IMR-90 (cell line): Measurements from ENCODE around the gene RASL10B. TPM values are rescaled to one million over a fixed set of nuclear protein-coding genes. Genes with fewer than 3 reads are reported as not detected.

Experiments
- ATAC-seq: fragments of 200-7000 bp; cut with Tn5 transposase; 2 replicates; pipeline ENCODE4 v1.9.1; 2020; ENCODE audit warnings: low read depth, mild to moderate bottlenecking, moderate library complexity
- BruUV-seq: library from RNA; stranded (reverse); fragments of 400-500 nt; replicated peaks from 2 replicates; lab custom pipeline; 2021; lab: Mats Ljungman, UMichigan
- CTCF ChIA-PET: fragments of 300-600 bp; formaldehyde crosslinking; extraction: SDS; loops from one replicate; lab custom pipeline; 2021; ENCODE audit warnings: antibody characterized with exemption; lab: Yijun Ruan, JAX
- POLR2A ChIA-PET: fragments of 300-600 bp; sonication (Branson Sonifier 250); formaldehyde crosslinking; loops from one replicate; lab custom pipeline; 2022; ENCODE audit warnings: antibody characterized with exemption; ENCODE audit not compliant: unreplicated experiment; lab: Charles Lee
- DNase-seq: peaks from one replicate; pipeline ENCODE4 v3.0.0; 2013
- H2AFZ ChIP-seq: replicated peaks from 2 replicates; pipeline ENCODE3; 2013; ENCODE audit warnings: low read length, mild to moderate bottlenecking; ENCODE audit not compliant: poor library complexity
- H2AK5ac ChIP-seq: 2 replicates; pipeline ENCODE4 v1.6.1; 2013; ENCODE audit warnings: low read depth, low read length, inconsistent platforms
- H2AK9ac ChIP-seq: replicated peaks from 2 replicates; pipeline ENCODE3; 2013; ENCODE audit warnings: mild to moderate bottlenecking, low read depth, low read length, moderate library complexity; ENCODE audit not compliant: poor library complexity
- H2BK120ac ChIP-seq: 2 replicates; pipeline ENCODE4 v1.6.1; 2013; ENCODE audit warnings: low read depth, low read length, inconsistent platforms
- H2BK15ac ChIP-seq: 3 replicates; pipeline ENCODE4 v1.6.1; 2013; ENCODE audit warnings: low read depth, low read length, inconsistent platforms
- H2BK20ac ChIP-seq: 2 replicates; pipeline ENCODE4 v1.6.1; 2013; ENCODE audit warnings: low read depth, mild to moderate bottlenecking, inconsistent platforms, low read length, moderate library complexity
- H2BK5ac ChIP-seq: 2 replicates; pipeline ENCODE4 v1.6.1; 2013; ENCODE audit warnings: mild to moderate bottlenecking, low read depth, low read length, inconsistent platforms; ENCODE audit not compliant: poor library complexity, severe bottlenecking
- H3K14ac ChIP-seq: replicated peaks from 2 replicates; pipeline ENCODE4 v1.6.1; 2013; ENCODE audit warnings: low read depth, low read length, inconsistent platforms
- H3K18ac ChIP-seq: 2 replicates; pipeline ENCODE4 v1.6.1; 2013; ENCODE audit warnings: low read depth, low read length, control low read depth
- H3K23ac ChIP-seq: 2 replicates; pipeline ENCODE4 v1.6.1; 2013; ENCODE audit warnings: low read depth, low read length, inconsistent platforms
- H3K27ac ChIP-seq: 2 replicates; pipeline ENCODE4 v1.5.1; 2013; ENCODE audit warnings: mild to moderate bottlenecking, control low read depth, low read length; ENCODE audit not compliant: insufficient read depth
- H3K27me3 ChIP-seq: 2 replicates; pipeline ENCODE4 v1.6.1; 2013; ENCODE audit warnings: low read length; ENCODE audit not compliant: control insufficient read depth, insufficient read depth
- H3K36me3 ChIP-seq: 2 replicates; pipeline ENCODE4 v1.6.1; 2013; ENCODE audit warnings: low read length, mixed read lengths; ENCODE audit not compliant: control insufficient read depth, insufficient read depth
- H3K4ac ChIP-seq: 2 replicates; pipeline ENCODE4 v1.6.1; 2013; ENCODE audit warnings: low read depth, low read length, inconsistent platforms
- H3K4me1 ChIP-seq: 2 replicates; pipeline ENCODE4 v1.6.1; 2013; ENCODE audit warnings: low read length, mixed read lengths; ENCODE audit not compliant: control insufficient read depth, insufficient read depth
- H3K4me2 ChIP-seq: 2 replicates; pipeline ENCODE4 v1.6.1; 2013; ENCODE audit warnings: low read depth, mild to moderate bottlenecking, control low read depth, low read length, moderate library complexity
- H3K4me3 ChIP-seq: 2 replicates; pipeline ENCODE4 v1.5.1; 2013; ENCODE audit warnings: low read depth, mild to moderate bottlenecking, control low read depth, low read length, moderate library complexity; ENCODE audit not compliant: insufficient read depth
- H3K56ac ChIP-seq: 2 replicates; pipeline ENCODE4 v1.6.1; 2013; ENCODE audit warnings: low read length, inconsistent platforms; ENCODE audit not compliant: insufficient read depth; ENCODE audit errors: extremely low read depth
- H3K79me1 ChIP-seq, 2 experiments: 2 replicates each; pipeline ENCODE4 v1.6.1; 2013; ENCODE audit warnings: low read length in 2 of 2, inconsistent platforms in 1 of 2, low read depth in 1 of 2
- H3K9ac ChIP-seq: 2 replicates; pipeline ENCODE4 v1.6.1; 2013; ENCODE audit warnings: low read depth, low read length, control low read depth
- H3K9me1 ChIP-seq: 2 replicates; pipeline ENCODE4 v1.6.1; 2013; ENCODE audit warnings: low read length, inconsistent platforms; ENCODE audit not compliant: insufficient read depth
- H3K9me3 ChIP-seq: 2 replicates; pipeline ENCODE4 v1.6.1; 2013; ENCODE audit warnings: low read length; ENCODE audit not compliant: control insufficient read depth, insufficient read depth
- H4K20me1 ChIP-seq: 2 replicates; pipeline ENCODE4 v1.6.1; 2013; ENCODE audit warnings: low read length, inconsistent platforms; ENCODE audit not compliant: insufficient read depth
- H4K5ac ChIP-seq: 2 replicates; pipeline ENCODE4 v1.6.1; 2013; ENCODE audit warnings: mild to moderate bottlenecking, low read depth, low read length, control low read depth
- H4K8ac ChIP-seq, 2 experiments: 2 replicates each; pipeline ENCODE4 v1.6.1; 2013; ENCODE audit warnings: low read depth in 2 of 2, low read length in 2 of 2, control low read depth in 1 of 2, inconsistent platforms in 1 of 2
- H4K91ac ChIP-seq: 2 replicates; pipeline ENCODE4 v1.6.1; 2013; ENCODE audit warnings: low read depth, low read length, inconsistent platforms; ENCODE audit not compliant: insufficient read depth
- BHLHE40 ChIP-seq: fragments of 150-350 bp; IDR thresholded peaks from 2 replicates; pipeline ENCODE4 v1.6.1; 2016; ENCODE audit warnings: mild to moderate bottlenecking, low read depth, low read length
- CEBPB ChIP-seq: IDR thresholded peaks from 2 replicates; pipeline ENCODE4 v1.6.1; 2012; ENCODE audit warnings: low read depth, low read length, improper control_type of control experiment
- CHD1 ChIP-seq: IDR thresholded peaks from 2 replicates; pipeline ENCODE4 v1.6.1; 2012; ENCODE audit warnings: low read depth, low read length, improper control_type of control experiment
- CTCF ChIP-seq: conservative IDR thresholded peaks from 2 replicates; pipeline ENCODE4 v1.5.1; 2012; ENCODE audit warnings: mild to moderate bottlenecking, low read depth, low read length, improper control_type of control experiment
- ELK1 ChIP-seq: fragments of 150-350 bp; IDR thresholded peaks from 2 replicates; pipeline ENCODE4 v1.6.1; 2016; ENCODE audit warnings: low read depth, mild to moderate bottlenecking, low read length, moderate library complexity, borderline replicate concordance
- FOS ChIP-seq: fragments of 150-350 bp; IDR thresholded peaks from 2 replicates; pipeline ENCODE4 v1.6.1; 2016; ENCODE audit warnings: low read depth, low read length
- MAFK ChIP-seq: IDR thresholded peaks from 2 replicates; pipeline ENCODE4 v1.6.1; 2012; ENCODE audit warnings: low read depth, low read length, improper control_type of control experiment
- MAZ ChIP-seq: IDR thresholded peaks from 2 replicates; pipeline ENCODE4 v1.6.1; 2012; ENCODE audit warnings: low read depth, mild to moderate bottlenecking, low read length, improper control_type of control experiment, moderate library complexity, borderline replicate concordance
- MXI1 ChIP-seq: IDR thresholded peaks from 2 replicates; pipeline ENCODE4 v1.6.1; 2012; ENCODE audit warnings: low read depth, mild to moderate bottlenecking, low read length, moderate library complexity, borderline replicate concordance
- NFE2L2 ChIP-seq: fragments of 150-350 bp; IDR thresholded peaks from 2 replicates; pipeline ENCODE4 v1.6.1; 2016; ENCODE audit warnings: low read depth, mild to moderate bottlenecking, low read length
- POLR2A ChIP-seq: IDR thresholded peaks from 2 replicates; pipeline ENCODE4 v1.6.1; 2012; ENCODE audit warnings: mild to moderate bottlenecking, low read depth, low read length
- RAD21 ChIP-seq: IDR thresholded peaks from 2 replicates; pipeline ENCODE4 v1.6.1; 2012; ENCODE audit warnings: low read length, improper control_type of control experiment
- RCOR1 ChIP-seq: IDR thresholded peaks from 2 replicates; pipeline ENCODE4 v1.6.1; 2012; ENCODE audit warnings: mild to moderate bottlenecking, low read length, improper control_type of control experiment; ENCODE audit not compliant: insufficient replicate concordance
- RFX5 ChIP-seq: IDR thresholded peaks from 2 replicates; pipeline ENCODE4 v1.8.0; 2012; ENCODE audit warnings: low read depth, mild to moderate bottlenecking, low read length, moderate library complexity
- SMC3 ChIP-seq: fragments of 150-350 bp; IDR thresholded peaks from 2 replicates; pipeline ENCODE4 v1.6.1; 2016; ENCODE audit warnings: low read depth, mild to moderate bottlenecking, antibody characterized with exemption, low read length, moderate library complexity
- USF2 ChIP-seq: fragments of 150-350 bp; IDR thresholded peaks from 2 replicates; pipeline ENCODE4 v1.6.1; 2017; ENCODE audit warnings: mild to moderate bottlenecking, antibody characterized with exemption, low read length, low read depth
- WGBS, 2 experiments: methylation state at CpG; one replicate each; pipeline versions ENCODE4 v1.1.5 to v1.1.7; 2013; ENCODE audit warnings: missing lambda C conversion rate in 2 of 2; ENCODE audit not compliant: insufficient read length in 1 of 2; ENCODE audit errors: extremely low coverage in 2 of 2; 5-methylcytosine and 5-hydroxymethylcytosine counted together
- dilution Hi-C: fragments of 300-500 bp; cut with HindIII; formaldehyde crosslinking; loops from one replicate; pipeline ENCODE4 v1.14.3; 2018; ENCODE audit warnings: low sequenced_read_pairs; ENCODE audit not compliant: unreplicated experiment
- in situ Hi-C: fragments of 300-500 bp; cut with MboI; formaldehyde crosslinking; loops from 3 replicates; pipeline ENCODE4 v1.14.3; 2019; ENCODE audit warnings: low sequenced_read_pairs, inconsistent platforms, mixed read lengths
- intact Hi-C: fragments of 100-400 bp; cut with micrococcal nuclease; formaldehyde crosslinking; loops from 2 replicates; pipeline ENCODE4 v1.10.0; 2022
- polyA plus RNA-seq, 3 experiments: library from polyadenylated mRNA; depleted of rRNA; stranded (reverse); fragments of >200 nt; gene quantifications; 2 replicates each; pipeline ENCODE4 v1.2.3, GENCODE V29; 2012; ENCODE audit warnings: low replicate concordance in 1 of 3
- total RNA-seq: library from RNA; depleted of rRNA; stranded (reverse); fragments of >200 nt; gene quantifications from 2 replicates; pipeline ENCODE4 v1.2.3, GENCODE V29; 2012

Gene RASL10B
- total and polyA plus RNA-seq, 2 of the 4 experiments (the other 2 are of a cell fraction) = 4.1 to 4.7 TPM

GRCh38 chr17:35730400-35731005 is 936 bp upstream of the RASL10B start:
- H3K4me3 ChIP-seq = no peak overlapping the region
- peaks cover 17% of the 10 kb centered on the region for H3K4me1 ChIP-seq
- in situ Hi-C loops (loop anchor here (25.0 kb wide), 1 partner anchor 368 kb away; the partner anchor contains the start of gene SLFN11), dilution Hi-C loops (no loop called here), intact Hi-C loops (no loop called here)
- no peak overlapping the region for H3K4ac ChIP-seq
- peaks cover 13% of the 10 kb centered on the region for H3K9me1 ChIP-seq
- H4K91ac ChIP-seq = no peak overlapping the region
- H3K9ac ChIP-seq = no peak overlapping the region
- no TSS peak for BruUV-seq
- H3K56ac ChIP-seq = no peak overlapping the region
- H2BK5ac ChIP-seq = no peak overlapping the region
- no peak for TF ChIP-seq POLR2A
- no peak for TF ChIP-seq RCOR1
- TF ChIP-seq CEBPB = no peak
- TF ChIP-seq USF2 = no peak
- no peak for TF ChIP-seq NFE2L2
- TF ChIP-seq MAFK = no peak
- TF ChIP-seq SMC3 = no peak
- TF ChIP-seq RFX5 = no peak
- no peak for TF ChIP-seq FOS
- TF ChIP-seq RAD21 = no peak
- no peak for TF ChIP-seq CHD1
- no peak for TF ChIP-seq BHLHE40
- no peak for TF ChIP-seq MAZ
- TF ChIP-seq CTCF = no peak
- TF ChIP-seq MXI1 = no peak
- no peak for TF ChIP-seq ELK1
- H3K14ac ChIP-seq = no peak overlapping the region
- H4K8ac ChIP-seq = no peak overlapping the region
- peaks cover 16% of the 10 kb centered on the region; the same call in 1 of the 2 replicates for H4K20me1 ChIP-seq
- peaks cover 0 to 18% of the 10 kb centered on the region in 2 experiments; a peak in 2 of 4 replicates for H3K79me1 ChIP-seq
- H2BK15ac ChIP-seq = no peak overlapping the region
- no peak overlapping the region for H3K4me2 ChIP-seq
- no peak overlapping the region for H3K18ac ChIP-seq
- no peak for ATAC-seq
- POLR2A ChIA-PET = no interaction called here
- no peak overlapping the region for H2BK120ac ChIP-seq
- no peak overlapping the region for H3K23ac ChIP-seq
- H3K36me3 ChIP-seq = no peaks in the 10 kb centered on the region; the same call in 1 of the 2 replicates
- no peak overlapping the region for H2AFZ ChIP-seq
- no peak overlapping the region for H2BK20ac ChIP-seq
- H3K27ac ChIP-seq = no peak overlapping the region
- H2AK9ac ChIP-seq = no peak overlapping the region
- CTCF ChIA-PET = no interaction called here
- DNase-seq = no peak
- 100% methylated on average over 1 of the region's 10 CpGs; no CpG with 5 or more reads in 1 of the 2 experiments for WGBS, 2 experiments
- H4K5ac ChIP-seq = no peak overlapping the region
- no peaks in the 10 kb centered on the region for H3K9me3 ChIP-seq
- H2AK5ac ChIP-seq = no peak overlapping the region
- H3K27me3 ChIP-seq = no peaks in the 10 kb centered on the region
